HepG2 (cell line): ENCODE data around the gene MOCS2. TPM values are rescaled to one million over a fixed set of nuclear protein-coding genes. Genes with fewer than 3 reads are reported as not detected.

Experiments used
- ARNT ChIP-seq: fragments of 450-650 bp; IDR thresholded peaks from 2 replicates; pipeline ENCODE4 v1.6.1; 2017
- CBX1 ChIP-seq: IDR thresholded peaks from one replicate; pipeline ENCODE4 v1.6.1; 2016; ENCODE audit warnings: antibody characterized with exemption, low read depth
- CENPBD1 ChIP-seq: sonication (generic); formaldehyde crosslinking; IDR thresholded peaks from 2 replicates; pipeline ENCODE4 v1.8.0; 2022; ENCODE audit warnings: missing genetic modification reagents, low read depth, mild to moderate bottlenecking, borderline replicate concordance
- CREB3 ChIP-seq: sonication (generic); formaldehyde crosslinking; IDR thresholded peaks from 2 replicates; pipeline ENCODE4 v1.5.0; 2020; ENCODE audit warnings: missing genetic modification reagents
- NCOA2 ChIP-seq: sonication (generic); formaldehyde crosslinking; IDR thresholded peaks from 2 replicates; pipeline ENCODE4 v1.8.0; 2022; ENCODE audit warnings: inconsistent platforms
- PCBP2 ChIP-seq: fragments of 200-400 bp; formaldehyde crosslinking; optimal IDR thresholded peaks from 2 replicates; pipeline ENCODE3; 2018; ENCODE audit warnings: low read length, low read depth; ENCODE audit not compliant: poor library complexity, severe bottlenecking
- SNAPC4 ChIP-seq: sonication (generic); formaldehyde crosslinking; IDR thresholded peaks from 2 replicates; pipeline ENCODE4 v1.4.0; 2020; ENCODE audit warnings: mild to moderate bottlenecking, missing genetic modification reagents
- THAP7 ChIP-seq: sonication (generic); formaldehyde crosslinking; IDR thresholded peaks from 2 replicates; pipeline ENCODE4 v1.8.1; 2023; ENCODE audit warnings: mild to moderate bottlenecking, missing genetic modification reagents
- ZBTB10 ChIP-seq: sonication (generic); formaldehyde crosslinking; IDR thresholded peaks from 2 replicates; pipeline ENCODE4 v1.4.0; 2020; ENCODE audit warnings: missing genetic modification reagents, borderline replicate concordance
- ZHX2 ChIP-seq, 2 experiments: sonication (generic) in 1 of 2; formaldehyde crosslinking in 1 of 2; IDR thresholded peaks; 2 replicates each; pipeline versions ENCODE4 v1.6.1 to v1.9.0; 2014 to 2022; ENCODE audit warnings: antibody characterized with exemption in 1 of 2, borderline replicate concordance in 1 of 2, inconsistent platforms in 1 of 2, low read depth in 1 of 2, missing genetic modification reagents in 1 of 2
- ZNF788 ChIP-seq: sonication (generic); formaldehyde crosslinking; IDR thresholded peaks from 2 replicates; pipeline ENCODE4 v1.5.0; 2020; ENCODE audit warnings: mild to moderate bottlenecking, missing genetic modification reagents, borderline replicate concordance
- ZSCAN12 ChIP-seq: sonication (generic); formaldehyde crosslinking; IDR thresholded peaks from 2 replicates; pipeline ENCODE4 v1.9.0; 2021; ENCODE audit warnings: mild to moderate bottlenecking, missing genetic modification reagents
- polyA plus RNA-seq, 8 experiments: library from polyadenylated mRNA; depleted of rRNA in 3 of 8; stranded (reverse) in 7 of 8; unstranded in 1 of 8; fragments of >200 nt; fragmentation: Illumina TruSeq in 4 of 8; extraction: Trizol in 4 of 8; gene quantifications; 2 replicates each; pipeline versions ENCODE4 v1.2.1 to v1.2.3, GENCODE V29; 2011 to 2016; ENCODE audit warnings: low read depth in 4 of 8, missing spikeins in 1 of 8, mixed read lengths in 1 of 8; ENCODE audit not compliant: insufficient read depth in 1 of 8
- total RNA-seq, 5 experiments: library from RNA; depleted of rRNA; stranded (reverse); fragments of >200 nt; fragmentation: Illumina TruSeq; extraction: Trizol; gene quantifications; 2 replicates each; pipeline ENCODE4 v1.2.3, GENCODE V29; 2016; ENCODE audit warnings: low read depth in 1 of 5

Gene MOCS2
- total and polyA plus RNA-seq, 2 of the 13 experiments (the other 11 are each of a cell fraction or from before 2014, with no cell fraction given): 19.2 to 41.9 TPM

- TF ChIP-seq ZHX2 (IDR thresholded peaks at IDR 0.05; ENCODE audit: low read depth) (no peak), ZHX2 (CRISPR knock-in tag; IDR thresholded peaks at IDR 0.05; ENCODE audit: borderline replicate concordance) (no peak), NCOA2 (CRISPR knock-in tag) (peak; percentile 45; the same call in 1 of the 2 replicates), SNAPC4 (CRISPR knock-in tag) (no peak), ARNT (no peak), ZNF788 (no peak), CREB3 (CRISPR knock-in tag) (no peak), ZSCAN12 (CRISPR knock-in tag) (no peak), ZBTB10 (CRISPR knock-in tag) (no peak), CENPBD1 (no peak), CBX1 (no peak), PCBP2 (no peak), THAP7 (CRISPR knock-in tag) (no peak)
Observed at GRCh38 chr5:53116597-53116996, 7.0 kb upstream of the MOCS2 start (continued).
